SK-N-SH (cell line): Measurements from ENCODE around the gene SLC12A7.

ENCODE experiments used
- CTCF ChIP-seq: fragments of 200-600 bp; sonication (generic); IDR thresholded peaks from 2 replicates; pipeline ENCODE4 v1.6.1; 2017; ENCODE audit warnings: antibody characterized with exemption, mild to moderate bottlenecking, moderate library complexity
- REST ChIP-seq: IDR thresholded peaks from 2 replicates; pipeline ENCODE4 v1.6.1; 2012; ENCODE audit warnings: mild to moderate bottlenecking, low read depth, low read length, moderate library complexity
- RXRA ChIP-seq: IDR thresholded peaks from 2 replicates; pipeline ENCODE4 v1.4.0; 2012; ENCODE audit warnings: low read depth, mild to moderate bottlenecking, borderline replicate concordance

GRCh38 chr5:1058083-1058945, 53.5 kb downstream of the SLC12A7 start:
- no peak for TF ChIP-seq RXRA
- TF ChIP-seq REST: no peak
- TF ChIP-seq CTCF: no peak
